RWPE1 (cell line): ENCODE results near the gene PTPRD.
"Not testable (repeated sequence)": the region's sequence is repeated elsewhere in the genome, so short reads cannot be mapped to it uniquely, and the experiment has no call there.

ENCODE experiments used
- CTCF ChIA-PET: fragments of 350-600 bp; sonication (Branson Sonifier 250); formaldehyde crosslinking; extraction: SDS; loops from one replicate; lab custom pipeline; 2021; lab: Yijun Ruan, JAX
- POLR2A ChIA-PET: fragments of 400-600 bp; formaldehyde crosslinking; extraction: SDS; loops from one replicate; lab custom pipeline; 2020; ENCODE audit warnings: antibody characterized with exemption; ENCODE audit not compliant: low non-redundant PET; lab: Yijun Ruan, JAX
- DNase-seq: peaks from one replicate; pipeline ENCODE4 v3.0.0; 2012; ENCODE audit warnings: low spot score
- H3K27ac ChIP-seq: fragments of 450-650 bp; 2 replicates; pipeline ENCODE4 v1.5.1; 2017
- TF ChIP-seq, protein P1 (sequence below): fragments of 450-650 bp; conservative IDR thresholded peaks from 2 replicates; pipeline ENCODE4 v1.5.1; 2017; ENCODE audit warnings: low read depth, mild to moderate bottlenecking

Gene PTPRD

DNA sequence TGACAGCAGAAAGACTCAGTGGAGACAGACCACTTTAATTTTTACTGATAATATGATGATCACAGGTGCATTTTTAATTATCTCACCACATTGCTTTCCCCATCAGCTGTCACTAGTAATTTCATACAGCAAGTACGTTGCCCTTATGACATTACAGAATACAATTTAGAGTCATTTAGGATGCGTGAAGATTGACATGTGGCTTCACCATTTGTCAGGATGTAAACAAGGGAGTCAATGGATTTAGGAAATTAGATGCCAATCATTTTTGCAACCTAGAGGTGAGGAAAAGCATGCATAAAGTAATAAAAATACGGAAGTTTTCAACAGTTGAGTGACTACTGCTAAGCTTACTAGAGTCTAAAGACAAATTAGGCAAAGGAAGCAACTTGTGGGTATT is 1129.6 kb downstream of the PTPRD start:
- DNase-seq = no peak
- TF ChIP-seq, protein P1, sequence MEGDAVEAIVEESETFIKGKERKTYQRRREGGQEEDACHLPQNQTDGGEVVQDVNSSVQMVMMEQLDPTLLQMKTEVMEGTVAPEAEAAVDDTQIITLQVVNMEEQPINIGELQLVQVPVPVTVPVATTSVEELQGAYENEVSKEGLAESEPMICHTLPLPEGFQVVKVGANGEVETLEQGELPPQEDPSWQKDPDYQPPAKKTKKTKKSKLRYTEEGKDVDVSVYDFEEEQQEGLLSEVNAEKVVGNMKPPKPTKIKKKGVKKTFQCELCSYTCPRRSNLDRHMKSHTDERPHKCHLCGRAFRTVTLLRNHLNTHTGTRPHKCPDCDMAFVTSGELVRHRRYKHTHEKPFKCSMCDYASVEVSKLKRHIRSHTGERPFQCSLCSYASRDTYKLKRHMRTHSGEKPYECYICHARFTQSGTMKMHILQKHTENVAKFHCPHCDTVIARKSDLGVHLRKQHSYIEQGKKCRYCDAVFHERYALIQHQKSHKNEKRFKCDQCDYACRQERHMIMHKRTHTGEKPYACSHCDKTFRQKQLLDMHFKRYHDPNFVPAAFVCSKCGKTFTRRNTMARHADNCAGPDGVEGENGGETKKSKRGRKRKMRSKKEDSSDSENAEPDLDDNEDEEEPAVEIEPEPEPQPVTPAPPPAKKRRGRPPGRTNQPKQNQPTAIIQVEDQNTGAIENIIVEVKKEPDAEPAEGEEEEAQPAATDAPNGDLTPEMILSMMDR = no peak
- ChIA-PET CTCF (interaction anchor here (0.6 kb wide), 1 partner anchor 24 kb away, joined by 7 read pairs; no protein-coding TSS in a partner anchor), POLR2A (no interaction called here)
- no peak overlapping the region for H3K27ac ChIP-seq

DNA sequence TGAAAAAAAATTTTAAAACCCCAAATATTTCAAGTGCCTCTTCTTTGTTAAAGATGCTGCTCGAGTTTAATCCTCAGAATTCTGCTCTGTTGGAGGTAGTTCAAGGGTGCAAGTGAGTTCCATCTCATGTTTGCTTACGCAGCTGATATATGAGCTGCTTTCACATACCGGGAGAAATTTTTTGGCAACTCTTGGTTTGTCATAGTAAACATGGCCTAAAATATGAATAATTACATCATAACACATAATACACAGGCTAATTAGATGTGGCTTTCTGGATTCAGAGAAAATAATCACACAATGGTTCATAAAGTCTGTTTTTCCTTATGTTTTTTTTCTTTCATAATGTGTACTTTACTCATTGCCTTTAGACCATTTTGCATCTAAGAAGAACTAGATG is 1134.1 kb downstream of the PTPRD start:
- POLR2A ChIA-PET = no interaction called here
- H3K27ac ChIP-seq = no peak overlapping the region
- CTCF ChIA-PET = no interaction called here
- TF ChIP-seq, protein P1 = no peak
- no peak for DNase-seq

DNA sequence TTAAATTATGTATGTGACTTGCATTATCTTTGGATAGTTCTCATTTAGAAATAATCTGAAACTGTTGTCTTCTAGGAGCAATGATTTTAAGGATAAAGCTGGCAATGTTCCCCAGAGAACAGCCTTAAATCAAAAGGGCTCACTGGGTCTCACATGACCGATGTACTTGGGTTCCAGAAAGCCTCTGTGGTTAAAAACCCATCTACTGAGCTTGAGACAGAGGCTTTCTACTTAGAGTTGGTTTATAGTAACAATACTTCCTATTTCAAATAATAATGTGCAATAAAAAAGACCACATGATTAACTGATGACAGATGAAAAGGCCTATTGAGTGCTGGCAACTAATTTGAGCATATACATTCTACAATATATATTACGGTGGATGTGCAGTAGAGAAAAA is 1143.5 kb downstream of the PTPRD start:
- TF ChIP-seq, protein P1 = no peak
- POLR2A ChIA-PET = no interaction called here
- DNase-seq = no peak
- CTCF ChIA-PET = no interaction called here
- no peak overlapping the region for H3K27ac ChIP-seq

DNA sequence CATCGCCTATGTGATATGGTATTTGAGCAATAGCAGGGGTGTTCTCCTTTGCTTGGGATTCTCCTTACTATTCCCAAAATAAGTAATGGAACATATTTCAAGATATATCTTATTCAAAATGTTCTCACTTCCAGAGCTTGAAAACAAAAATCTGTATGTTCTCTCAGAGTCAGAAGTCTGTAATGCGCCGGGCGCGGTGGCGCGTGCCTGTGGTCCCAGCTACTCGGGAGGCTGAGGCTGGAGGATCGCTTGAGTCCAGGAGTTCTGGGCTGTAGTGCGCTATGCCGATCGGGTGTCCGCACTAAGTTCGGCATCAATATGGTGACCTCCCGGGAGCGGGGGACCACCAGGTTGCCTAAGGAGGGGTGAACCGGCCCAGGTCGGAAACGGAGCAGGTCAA is 1170.9 kb downstream of the PTPRD start:
- POLR2A ChIA-PET, H3K27ac ChIP-seq, DNase-seq, CTCF ChIA-PET: not testable (repeated sequence)

DNA sequence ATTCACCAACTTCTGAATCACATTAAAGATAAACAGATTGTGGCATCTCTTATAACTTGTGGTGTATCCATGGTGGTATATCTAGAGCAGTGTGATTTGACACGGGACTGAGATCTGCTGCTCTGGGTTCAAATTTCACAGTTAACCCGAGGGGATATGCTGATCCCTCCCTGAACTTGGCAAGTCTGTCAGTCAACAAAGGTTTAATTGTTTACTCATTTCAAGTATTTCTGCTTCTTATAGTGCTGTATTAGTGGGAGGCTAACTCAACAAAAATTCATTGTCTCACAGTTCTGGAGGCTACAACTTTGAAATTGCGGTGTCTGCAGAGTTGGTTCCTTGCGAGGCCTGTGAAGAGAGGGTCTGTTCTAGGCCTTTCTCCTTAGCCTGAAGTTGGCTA is 1175.2 kb downstream of the PTPRD start:
- CTCF ChIA-PET = no interaction called here
- no peak for DNase-seq
- TF ChIP-seq, protein P1 = no peak
- H3K27ac ChIP-seq = no peak overlapping the region
- POLR2A ChIA-PET = no interaction called here

DNA sequence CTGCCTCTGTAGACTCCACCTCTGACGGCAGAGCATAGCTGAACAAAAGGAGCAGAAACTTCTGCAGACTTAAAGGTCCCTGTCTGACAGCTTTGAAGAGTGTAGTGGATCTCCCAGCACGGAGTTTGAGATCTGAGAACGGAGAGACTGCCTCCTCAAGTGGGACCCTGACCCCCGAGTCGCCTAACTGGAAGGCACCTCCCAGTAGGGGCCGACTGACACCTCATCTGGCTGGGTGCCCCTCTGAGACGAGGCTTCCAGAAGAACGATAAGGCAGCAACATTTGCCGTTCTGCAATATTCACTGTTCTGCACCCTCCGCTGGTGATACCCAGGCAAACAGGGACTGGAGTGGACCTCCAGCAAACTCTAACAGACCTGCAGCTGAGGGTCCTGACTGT is 1186.3 kb downstream of the PTPRD start:
- H3K27ac ChIP-seq, POLR2A ChIA-PET, DNase-seq, CTCF ChIA-PET: not testable (repeated sequence)

DNA sequence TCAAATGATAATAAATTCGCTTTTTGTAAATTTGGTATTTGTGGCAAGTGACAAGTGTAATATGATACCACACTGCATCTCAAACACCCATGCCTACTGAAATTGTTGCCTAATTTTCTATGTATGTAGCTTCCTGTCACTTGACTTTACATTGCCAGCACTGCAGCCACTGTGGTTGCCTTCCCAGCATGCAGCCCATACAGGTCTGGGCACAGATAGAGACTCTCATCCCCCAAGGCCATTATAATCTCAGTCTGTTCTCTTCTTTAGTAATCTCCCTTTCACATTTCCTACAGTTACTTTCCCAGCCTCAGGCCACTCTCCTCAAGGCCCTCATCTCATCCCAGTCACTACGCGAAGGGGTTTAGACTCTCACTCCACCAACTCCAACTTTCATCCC is 1200.6 kb downstream of the PTPRD start:
- no peak for DNase-seq
- TF ChIP-seq, protein P1 = no peak
- ChIA-PET POLR2A (no interaction called here), CTCF (interaction anchor here (0.6 kb wide), 1 partner anchor 372 kb away, joined by 3 read pairs; no protein-coding TSS in a partner anchor)
- no peak overlapping the region for H3K27ac ChIP-seq

DNA sequence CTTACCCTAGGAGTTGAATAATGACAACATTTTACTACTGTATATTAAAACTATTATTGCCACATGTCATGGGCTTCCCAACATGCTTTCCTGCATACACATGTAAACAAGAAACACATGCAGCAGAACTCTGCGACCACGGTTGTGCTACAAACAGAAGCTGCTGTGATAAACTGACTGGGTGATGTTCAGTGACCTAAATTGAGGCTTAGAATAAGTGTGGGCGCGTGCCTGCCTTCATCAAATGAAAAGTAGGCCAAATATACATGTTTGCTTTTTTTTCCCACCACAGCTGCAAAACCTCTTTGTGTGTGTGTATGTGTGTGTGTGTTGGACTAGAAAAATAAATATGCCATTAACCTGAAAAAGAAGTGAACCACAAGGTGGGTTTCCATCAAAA is 1202.1 kb downstream of the PTPRD start:
- H3K27ac ChIP-seq = no peak overlapping the region
- POLR2A ChIA-PET = no interaction called here
- CTCF ChIA-PET = no interaction called here
- no peak for DNase-seq
- TF ChIP-seq, protein P1 = no peak
